Immature natural killer cell (primary cell): Measurements from ENCODE around the gene WDR35. TPM values are rescaled to one million over a fixed set of nuclear protein-coding genes. Genes with fewer than 3 reads are reported as not detected.

Experiments used
- DNase-seq, 3 donors: peaks; one replicate each; pipeline ENCODE4 v3.0.0; 2022; ENCODE audit warnings: mixed read lengths in 1 of 3
- H3K27ac Mint-ChIP-seq, 6 donors: one replicate each; pipeline ENCODE4 v1.8.0; 2020; ENCODE audit warnings: mixed read lengths in 6 of 6, mild to moderate bottlenecking in 5 of 6, inconsistent platforms in 4 of 6, moderate library complexity in 3 of 6
- H3K27me3 Mint-ChIP-seq, 3 donors: one replicate each; pipeline ENCODE4 v1.8.0; 2020 to 2021; ENCODE audit warnings: low read depth in 3 of 3, mild to moderate bottlenecking in 3 of 3, mixed read lengths in 3 of 3, moderate library complexity in 3 of 3, inconsistent platforms in 1 of 3
- H3K36me3 Mint-ChIP-seq, 3 donors: one replicate each; pipeline ENCODE4 v1.8.0; 2020; ENCODE audit warnings: mixed read lengths in 3 of 3, inconsistent platforms in 2 of 3, mild to moderate bottlenecking in 2 of 3
- H3K4me1 Mint-ChIP-seq, 2 donors: one replicate each; pipeline ENCODE4 v1.8.0; 2020; ENCODE audit warnings: inconsistent platforms in 2 of 2, mild to moderate bottlenecking in 2 of 2, mixed read lengths in 2 of 2, moderate library complexity in 1 of 2
- H3K4me3 Mint-ChIP-seq, 5 donors: one replicate each; pipeline ENCODE4 v1.8.0; 2020; ENCODE audit warnings: mild to moderate bottlenecking in 5 of 5, mixed read lengths in 5 of 5, inconsistent platforms in 3 of 5, moderate library complexity in 3 of 5
- H3K9me3 Mint-ChIP-seq, 6 donors: one replicate each; pipeline ENCODE4 v1.8.0; 2020; ENCODE audit warnings: mild to moderate bottlenecking in 6 of 6, mixed read lengths in 6 of 6, inconsistent platforms in 4 of 6, moderate library complexity in 3 of 6
- polyA plus RNA-seq, 3 donors: library from polyadenylated mRNA; unstranded; fragments of 300-500 nt; fragmentation: Illumina TruSeq; gene quantifications; one replicate each; pipeline ENCODE4 v1.2.3, GENCODE V29; 2021

WDR35 gene
- polyA plus RNA-seq, 3 donors from 2014 or later, result 2.3 to 2.7 (median 2.4) TPM

GRCh38 chr2:19993731-19994130 lies 3.8 kb upstream of the WDR35 start:
- Mint-ChIP-seq H3K36me3 (no peaks in the 10 kb centered on the region), H3K4me3 (no peak overlapping the region), H3K9me3 (no peaks in the 10 kb centered on the region), H3K4me1 (peaks cover 22 to 25% of the 10 kb centered on the region in 2 donors), H3K27me3 (peaks cover 15 to 23% (median 21%) of the 10 kb centered on the region in 3 donors), H3K27ac (no peak overlapping the region)
- DNase-seq, result no peak

DNA sequence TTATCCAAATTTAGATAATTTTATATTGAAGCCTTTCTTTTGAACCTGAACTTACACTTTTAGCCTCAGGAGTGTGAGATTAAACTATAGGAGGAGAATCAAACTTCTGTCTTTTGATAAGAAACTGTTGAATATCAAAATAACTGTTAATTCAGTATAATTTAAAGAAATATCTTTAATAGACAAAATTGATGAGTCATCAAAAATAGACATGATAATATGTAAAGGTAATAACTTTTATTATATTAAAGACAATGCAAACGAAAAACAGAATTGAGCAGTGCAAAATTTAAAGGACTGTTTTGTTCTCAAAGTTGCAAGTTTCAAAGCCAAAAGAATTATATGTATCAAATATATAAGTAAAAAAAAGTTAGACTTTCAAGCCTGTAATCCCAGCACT lies 2.0 kb upstream of the WDR35 start:
- DNase-seq, result no peak
- Mint-ChIP-seq H3K27me3 (peaks cover 14 to 23% (median 19%) of the 10 kb centered on the region in 3 donors), H3K27ac (no peak overlapping the region), H3K4me3 (no peak overlapping the region), H3K36me3 (no peaks in the 10 kb centered on the region), H3K9me3 (no peaks in the 10 kb centered on the region), H3K4me1 (peaks cover 27 to 35% of the 10 kb centered on the region in 2 donors)

DNA sequence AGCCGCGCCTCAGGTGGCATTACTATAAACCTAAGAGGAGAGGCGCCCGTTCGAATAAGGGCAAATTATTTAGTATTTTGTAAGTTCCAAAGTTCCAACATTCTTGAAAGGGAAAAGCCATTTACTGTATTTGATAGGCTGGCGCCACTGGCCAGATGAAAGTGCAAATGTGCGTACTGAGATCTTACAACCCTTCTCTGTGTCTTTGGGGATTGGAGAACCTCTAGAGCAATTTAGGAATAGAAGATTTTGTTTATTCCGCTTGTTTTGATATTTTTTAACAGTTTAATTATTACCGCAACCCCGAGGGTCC lies 467 bp upstream of the WDR35 start:
- peak overlapping the region; percentile 91 to 94 (median 92) for H3K4me3 Mint-ChIP-seq
- H3K36me3 Mint-ChIP-seq, result no peaks in the 10 kb centered on the region
- peaks cover 27 to 35% of the 10 kb centered on the region in 2 donors for H3K4me1 Mint-ChIP-seq
- H3K27me3 Mint-ChIP-seq, result peaks cover 14 to 23% (median 20%) of the 10 kb centered on the region in 3 donors
- H3K9me3 Mint-ChIP-seq, result no peaks in the 10 kb centered on the region
- DNase-seq, result no peak
- peak overlapping the region; percentile 88 to 95 (median 92) for H3K27ac Mint-ChIP-seq

- DNase-seq, result peak in 1 of 3 donors; percentile 5
- Mint-ChIP-seq H3K9me3 (no peaks in the 10 kb centered on the region), H3K36me3 (peaks cover 1 to 5% (median 2%) of the 10 kb centered on the region in 3 donors), H3K4me3 (peak overlapping the region; percentile 91 to 94 (median 92)), H3K27me3 (peaks cover 14 to 23% (median 17%) of the 10 kb centered on the region in 3 donors), H3K4me1 (peaks cover 27 to 35% of the 10 kb centered on the region in 2 donors), H3K27ac (peak overlapping the region; percentile 88 to 95 (median 92))
Observed at GRCh38 chr2:19989342-19989666, 601 bp downstream of the WDR35 start.

DNA sequence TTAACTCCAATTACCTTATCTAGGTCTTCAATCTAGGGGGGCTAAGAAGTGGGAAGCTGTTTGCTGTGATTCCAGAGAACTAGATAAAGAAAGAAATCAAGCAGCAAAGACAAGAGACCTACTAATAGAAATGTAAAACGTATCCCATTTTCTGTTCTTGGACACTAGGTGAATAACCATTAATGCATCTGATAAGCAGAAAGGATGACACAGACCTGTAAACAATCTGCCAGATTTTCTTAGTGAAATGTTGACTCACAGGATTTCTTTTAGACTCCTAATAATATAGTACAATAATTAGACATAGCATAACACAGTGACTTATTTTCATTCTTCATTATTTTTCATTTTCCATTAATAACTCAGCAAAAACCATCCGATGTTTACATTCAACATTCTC lies 1.3 kb downstream of the WDR35 start:
- Mint-ChIP-seq H3K27me3 (peaks cover 13 to 23% (median 14%) of the 10 kb centered on the region in 3 donors), H3K36me3 (peaks cover 4 to 9% (median 5%) of the 10 kb centered on the region in 3 donors), H3K9me3 (no peaks in the 10 kb centered on the region), H3K27ac (peak overlapping the region; percentile 88 to 95 (median 92)), H3K4me1 (peaks cover 27 to 35% of the 10 kb centered on the region in 2 donors), H3K4me3 (peak overlapping the region; percentile 91 to 94 (median 92))
- DNase-seq, result no peak

GRCh38 chr2:19987936-19988335 lies 2.0 kb downstream of the WDR35 start:
- H3K27ac Mint-ChIP-seq, result peak overlapping the region in 3 of 6 donors; percentile 90 to 95 (median 91)
- peak overlapping the region in 2 of 5 donors; percentile 3 to 92 for H3K4me3 Mint-ChIP-seq
- peaks cover 9 to 21% (median 14%) of the 10 kb centered on the region in 3 donors for H3K27me3 Mint-ChIP-seq
- peaks cover 4 to 9% (median 5%) of the 10 kb centered on the region in 3 donors for H3K36me3 Mint-ChIP-seq
- no peaks in the 10 kb centered on the region for H3K9me3 Mint-ChIP-seq
- H3K4me1 Mint-ChIP-seq, result peaks cover 27 to 35% of the 10 kb centered on the region in 2 donors
- DNase-seq, result no peak

- Mint-ChIP-seq H3K27me3 (peaks cover 0 to 2% (median 0%) of the 10 kb centered on the region in 3 donors), H3K4me1 (no peaks in the 10 kb centered on the region), H3K9me3 (no peaks in the 10 kb centered on the region), H3K4me3 (no peak overlapping the region), H3K27ac (no peak overlapping the region), H3K36me3 (peaks cover 9 to 28% (median 18%) of the 10 kb centered on the region in 3 donors)
- no peak for DNase-seq
Observed at GRCh38 chr2:19982268-19982667, 7.6 kb downstream of the WDR35 start.

DNA sequence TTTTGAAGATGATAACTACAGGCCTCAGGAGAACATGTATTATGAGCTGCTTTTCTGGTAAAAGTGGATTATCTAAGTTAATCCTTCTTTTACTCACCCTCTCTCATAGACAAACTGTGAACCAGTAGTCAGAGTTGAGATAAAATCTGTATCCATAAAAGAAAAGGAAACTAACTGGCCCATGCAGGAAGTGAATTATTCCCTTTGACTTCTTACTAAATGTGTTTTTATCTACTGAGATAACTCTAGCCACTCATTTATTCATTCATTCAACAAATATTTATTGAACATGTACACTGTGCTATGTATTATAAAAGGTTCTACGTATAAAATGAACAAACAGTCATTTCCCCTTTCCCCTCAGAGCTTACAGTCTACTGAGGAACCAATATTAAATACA lies 10.0 kb downstream of the WDR35 start:
- Mint-ChIP-seq H3K36me3 (peaks cover 11 to 29% (median 20%) of the 10 kb centered on the region in 3 donors), H3K9me3 (no peaks in the 10 kb centered on the region), H3K27me3 (no peaks in the 10 kb centered on the region), H3K4me3 (no peak overlapping the region), H3K27ac (no peak overlapping the region), H3K4me1 (no peaks in the 10 kb centered on the region)
- DNase-seq, result no peak

- Mint-ChIP-seq H3K4me3 (no peak overlapping the region), H3K27me3 (no peaks in the 10 kb centered on the region), H3K27ac (peak overlapping the region in 2 of 6 donors; percentile 74 to 75)
Observed at GRCh38 chr2:19973466-19973865, 16.4 kb downstream of the WDR35 start.

GRCh38 chr2:19971691-19972090 lies 18.2 kb downstream of the WDR35 start:
- Mint-ChIP-seq H3K4me1 (peaks cover 11 to 20% of the 10 kb centered on the region in 2 donors), H3K9me3 (no peaks in the 10 kb centered on the region), H3K27ac (peak overlapping the region; percentile 52 to 89 (median 81)), H3K36me3 (peaks cover 10 to 20% (median 17%) of the 10 kb centered on the region in 3 donors), H3K27me3 (no peaks in the 10 kb centered on the region), H3K4me3 (peak overlapping the region in 4 of 5 donors; percentile 5 to 39 (median 12))
- peak; percentile 44 to 55 (median 52) for DNase-seq

More at GRCh38 chr2:19973466-19973865, 16.4 kb downstream of the WDR35 start:
- Mint-ChIP-seq H3K9me3 (no peaks in the 10 kb centered on the region), H3K36me3 (peaks cover 9 to 22% (median 18%) of the 10 kb centered on the region in 3 donors), H3K4me1 (peaks cover 11 to 14% of the 10 kb centered on the region in 2 donors)
- DNase-seq, result no peak

DNA sequence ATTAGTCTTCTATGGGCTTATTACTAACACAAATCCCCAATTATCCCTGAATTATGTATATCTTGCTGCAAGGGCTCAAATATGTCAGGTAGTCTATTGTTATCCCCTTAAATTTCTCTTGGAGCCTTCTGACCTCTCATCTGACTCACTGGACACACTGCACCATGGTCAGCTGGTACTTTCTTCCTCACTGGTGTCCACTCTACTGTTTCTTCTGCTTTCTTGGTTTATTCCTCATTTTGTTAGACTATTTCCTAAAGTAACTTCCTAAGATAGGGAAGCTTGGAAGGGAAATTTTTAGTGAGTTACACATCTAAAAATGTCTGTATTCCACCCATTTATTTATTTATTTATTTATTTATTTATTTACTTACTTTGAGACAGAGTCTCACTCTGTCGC lies 26.5 kb downstream of the WDR35 start:
- peaks cover 0 to 2% (median 2%) of the 10 kb centered on the region in 3 donors for H3K27me3 Mint-ChIP-seq
- H3K4me1 Mint-ChIP-seq, result peaks cover 0 to 6% of the 10 kb centered on the region in 2 donors
- no peaks in the 10 kb centered on the region for H3K9me3 Mint-ChIP-seq
- no peak overlapping the region for H3K27ac Mint-ChIP-seq
- DNase-seq, result no peak
- H3K4me3 Mint-ChIP-seq, result no peak overlapping the region
- H3K36me3 Mint-ChIP-seq, result peaks cover 7 to 25% (median 20%) of the 10 kb centered on the region in 3 donors

- no peaks in the 10 kb centered on the region for H3K9me3 Mint-ChIP-seq
- no peaks in the 10 kb centered on the region for H3K4me1 Mint-ChIP-seq
- H3K36me3 Mint-ChIP-seq, result peaks cover 0 to 14% (median 10%) of the 10 kb centered on the region in 3 donors
- H3K4me3 Mint-ChIP-seq, result no peak overlapping the region
- peak; percentile 40 to 47 (median 42) for DNase-seq
- no peaks in the 10 kb centered on the region for H3K27me3 Mint-ChIP-seq
- H3K27ac Mint-ChIP-seq, result no peak overlapping the region
Observed at GRCh38 chr2:19955544-19956422, 34.1 kb downstream of the WDR35 start.

- H3K36me3 Mint-ChIP-seq, result peaks cover 11 to 32% (median 25%) of the 10 kb centered on the region in 3 donors
- peaks cover 0 to 4% (median 0%) of the 10 kb centered on the region in 3 donors for H3K27me3 Mint-ChIP-seq
- no peak overlapping the region for H3K4me3 Mint-ChIP-seq
- H3K4me1 Mint-ChIP-seq, result no peaks in the 10 kb centered on the region
- no peak overlapping the region for H3K27ac Mint-ChIP-seq
- no peaks in the 10 kb centered on the region for H3K9me3 Mint-ChIP-seq
- no peak for DNase-seq
Observed at GRCh38 chr2:19949071-19949470, 40.8 kb downstream of the WDR35 start.

DNA sequence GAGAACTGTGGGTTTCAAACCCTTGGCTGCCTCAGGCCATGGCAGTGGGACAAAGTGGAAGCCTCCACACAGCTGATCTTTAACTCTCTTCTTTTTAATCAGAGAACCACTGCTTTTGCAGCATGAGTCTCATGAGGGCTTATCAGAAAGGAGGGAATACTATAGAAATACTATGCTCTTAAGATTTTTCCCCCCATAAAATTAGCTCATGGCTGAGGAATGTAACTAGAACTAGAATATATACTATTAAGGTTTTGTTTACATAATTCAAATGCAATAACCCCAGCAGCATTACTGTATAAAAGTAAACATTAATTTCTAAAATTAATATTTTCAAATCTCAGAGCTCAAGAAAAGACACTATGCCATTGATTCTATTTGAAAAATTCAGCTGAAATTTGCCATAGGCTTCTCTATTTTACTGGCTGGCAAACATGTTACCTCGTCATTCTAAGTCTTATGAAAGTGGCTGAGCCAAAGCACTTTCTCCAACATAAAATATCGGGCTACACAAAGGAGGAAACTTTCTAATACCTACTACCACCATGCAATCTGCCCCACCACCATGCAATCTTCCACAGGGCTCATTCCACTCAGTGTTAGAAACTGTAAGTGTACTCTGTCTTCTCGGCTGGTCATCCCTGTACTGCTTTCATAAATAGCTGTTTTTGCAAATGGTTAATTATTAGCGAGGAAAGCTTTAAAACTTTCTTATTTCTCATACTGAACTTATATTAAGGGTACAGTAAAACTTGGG lies 42.5 kb downstream of the WDR35 start:
- peaks cover 11 to 29% (median 28%) of the 10 kb centered on the region in 3 donors for H3K36me3 Mint-ChIP-seq
- H3K9me3 Mint-ChIP-seq, result no peaks in the 10 kb centered on the region
- H3K27ac Mint-ChIP-seq, result no peak overlapping the region
- H3K4me3 Mint-ChIP-seq, result no peak overlapping the region
- H3K4me1 Mint-ChIP-seq, result no peaks in the 10 kb centered on the region
- H3K27me3 Mint-ChIP-seq, result peaks cover 0 to 4% (median 0%) of the 10 kb centered on the region in 3 donors
- DNase-seq, result no peak
